SHP77 (cell line): ENCODE data around the gene UGT1A4.

ENCODE experiments used
- DNase-seq, 2 experiments: peaks; one replicate each; lab custom pipeline; 2025; lab: John Stamatoyannopoulos, UW

The UGT1A4 gene

GRCh38 chr2:233791151-233791882, 72.8 kb downstream of the UGT1A4 start:
- DNase-seq: no peak

- DNase-seq: no peak
These were observed 73.4 kb downstream of the UGT1A4 start for GRCh38 chr2:233791883-233792329.

- DNase-seq: no peak
These were observed 74.2 kb downstream of the UGT1A4 start for GRCh38 chr2:233792720-233793119.

DNA sequence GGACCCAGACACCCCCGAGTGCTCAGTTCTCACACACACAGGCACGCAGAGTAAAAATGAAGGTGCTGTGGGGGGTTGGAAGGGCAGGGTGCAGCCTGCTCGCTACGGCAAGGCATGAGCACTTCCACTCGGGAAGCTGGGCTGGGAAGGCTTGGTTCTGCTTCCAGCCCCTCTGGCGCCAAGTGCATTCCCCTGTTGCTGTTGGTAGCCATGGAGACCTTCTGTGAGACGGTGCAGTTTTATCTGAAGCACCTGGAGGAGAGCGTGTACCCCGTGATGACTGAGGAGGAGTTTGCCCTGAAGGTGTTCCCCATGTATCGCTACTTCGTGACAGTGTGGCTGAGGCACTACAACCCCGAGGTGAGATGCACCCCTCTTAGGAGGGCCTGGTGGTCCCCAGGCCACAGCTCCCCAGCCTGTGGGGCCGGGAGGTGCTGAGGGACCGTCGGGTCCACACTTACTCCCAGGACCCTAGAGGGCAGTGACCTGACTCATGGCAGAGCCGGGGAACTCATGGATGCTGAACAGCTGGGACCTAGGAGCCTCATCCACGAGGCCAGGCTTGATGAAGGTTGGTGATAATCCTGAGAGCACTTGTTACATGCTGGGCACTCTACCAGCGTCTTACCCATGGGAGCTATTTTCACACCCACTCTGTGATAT, 75.1 kb downstream of the UGT1A4 start:
- DNase-seq: no peak

DNA sequence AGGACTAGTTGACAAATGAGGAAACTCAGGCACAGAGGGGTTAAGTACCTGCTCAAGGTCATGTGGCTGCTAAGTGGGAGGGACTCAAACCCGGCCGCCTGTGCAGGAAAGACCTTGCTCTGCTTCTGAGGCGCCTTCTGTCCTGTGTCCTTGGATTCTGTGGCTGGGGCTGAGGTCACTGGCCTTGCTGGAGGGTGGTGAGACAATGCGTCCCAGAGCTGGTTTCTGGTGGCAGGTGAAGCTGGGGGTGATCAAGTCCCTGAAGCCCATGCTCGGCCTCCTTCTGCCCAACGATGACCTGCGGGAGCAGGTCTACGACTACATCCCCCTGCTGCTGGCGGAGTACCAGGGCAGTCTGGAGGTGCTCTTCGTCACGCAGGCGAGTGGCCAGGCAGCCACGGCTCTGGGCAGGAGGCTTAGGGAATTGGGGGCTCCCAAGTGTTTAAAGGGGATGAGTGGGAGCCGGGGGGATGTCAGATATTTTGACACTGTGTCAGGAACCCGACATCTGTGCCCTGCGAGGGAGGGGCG, 75.7 kb downstream of the UGT1A4 start:
- no peak for DNase-seq

GRCh38 chr2:233795735-233796171, 77.2 kb downstream of the UGT1A4 start:
- no peak for DNase-seq

GRCh38 chr2:233796254-233796653, 77.7 kb downstream of the UGT1A4 start:
- DNase-seq: no peak

GRCh38 chr2:233798335-233799086, 80.0 kb downstream of the UGT1A4 start:
- DNase-seq: no peak

DNA sequence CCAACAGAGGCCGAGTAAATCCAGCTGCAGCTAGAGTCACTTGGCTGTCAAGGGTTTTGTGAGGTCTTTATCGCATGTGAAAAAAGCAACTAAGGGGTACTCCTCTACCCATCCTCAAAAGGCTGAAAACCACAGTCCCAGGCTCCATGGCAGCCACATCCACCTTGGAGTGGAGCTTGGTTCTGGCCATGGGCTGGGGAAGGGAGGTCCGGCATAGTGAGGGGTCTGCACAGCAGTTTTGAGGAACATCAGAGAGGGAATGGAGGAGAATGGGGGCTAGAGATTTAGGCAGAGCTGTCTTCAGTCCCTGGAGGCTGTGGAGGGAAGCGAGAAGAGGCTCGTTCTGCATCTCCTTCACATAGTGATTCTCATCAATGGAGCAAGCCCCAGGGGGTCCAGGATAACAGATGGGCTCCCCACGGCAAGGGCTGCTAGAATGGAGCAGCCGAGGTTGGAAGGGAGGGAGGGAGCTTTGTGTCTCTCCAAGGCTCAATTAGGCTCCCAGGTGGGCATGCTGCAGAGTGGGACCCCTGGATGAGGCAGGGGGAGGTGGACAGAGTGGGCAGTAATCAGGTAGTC, 80.6 kb downstream of the UGT1A4 start:
- DNase-seq: no peak

GRCh38 chr2:233799716-233800115, 81.2 kb downstream of the UGT1A4 start:
- no peak for DNase-seq

- no peak for DNase-seq
These were observed 81.7 kb downstream of the UGT1A4 start for GRCh38 chr2:233800208-233800607.

DNA sequence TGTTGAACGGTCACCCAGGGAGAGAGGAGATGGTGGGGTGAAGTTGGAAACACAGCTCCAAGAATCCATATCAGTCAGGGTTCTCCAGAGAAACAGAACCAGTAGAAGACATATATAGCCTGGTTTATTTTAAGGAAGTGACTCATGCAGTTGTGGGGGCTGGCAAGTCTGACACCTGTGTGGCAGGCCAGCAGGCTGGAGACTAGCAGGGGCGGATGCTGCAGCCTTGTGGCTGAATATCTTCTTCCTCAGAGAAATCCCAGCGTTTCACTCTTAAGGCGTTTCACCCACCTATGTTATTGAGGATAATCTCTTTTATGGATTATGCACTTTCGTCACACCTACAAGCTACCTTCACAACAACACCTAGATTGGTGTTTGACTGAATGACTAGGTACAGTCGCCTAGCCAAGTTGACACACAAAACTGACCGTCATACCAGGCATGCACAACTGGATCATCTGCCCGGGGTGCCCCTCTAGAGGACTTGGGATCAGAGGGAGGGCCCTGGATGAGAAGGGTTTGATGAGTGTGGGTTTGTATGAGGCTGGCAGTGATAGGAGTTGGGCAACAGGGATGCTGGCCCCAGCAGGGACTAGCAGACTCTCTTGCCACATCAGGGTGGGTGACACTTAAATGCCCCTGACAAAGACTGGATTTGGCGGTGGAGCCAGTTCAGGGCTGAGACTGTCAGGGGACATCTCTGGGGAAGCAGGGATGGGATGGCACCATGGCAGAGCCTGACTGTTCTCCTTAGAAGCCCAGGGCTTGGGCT, 83.0 kb downstream of the UGT1A4 start:
- DNase-seq: no peak

DNA sequence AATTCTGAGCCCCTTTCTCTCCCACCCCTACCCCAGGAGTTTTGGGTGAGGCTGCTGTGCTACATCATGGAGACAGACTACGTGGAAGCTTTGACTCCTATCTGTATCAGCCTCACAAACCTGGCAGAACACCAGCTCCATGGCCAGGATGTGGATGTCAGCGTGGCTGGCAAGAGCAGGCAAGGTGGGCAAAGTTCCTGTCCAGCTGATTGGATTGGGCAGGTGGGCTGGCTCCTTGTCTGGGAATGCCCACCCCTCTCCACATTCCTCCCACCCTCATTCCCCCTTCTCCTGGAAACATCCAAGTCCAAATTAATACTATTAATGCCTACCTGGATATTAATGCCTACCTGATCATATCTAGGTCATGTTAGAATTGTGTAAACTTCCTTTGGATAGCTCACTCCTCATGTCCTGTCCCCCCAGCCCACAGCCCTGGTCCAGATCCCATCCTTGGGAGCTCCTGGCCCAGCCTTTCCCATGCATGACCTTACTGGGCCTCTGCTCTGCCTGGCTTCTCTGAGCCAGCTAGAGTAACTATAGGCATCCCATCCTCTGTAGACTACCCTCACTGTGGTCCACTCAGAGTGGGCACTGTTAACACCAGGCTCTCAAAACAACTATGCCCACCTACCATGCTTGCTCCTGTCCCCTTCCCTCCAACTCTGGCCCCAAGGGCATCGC, 83.7 kb downstream of the UGT1A4 start:
- DNase-seq: no peak

DNA sequence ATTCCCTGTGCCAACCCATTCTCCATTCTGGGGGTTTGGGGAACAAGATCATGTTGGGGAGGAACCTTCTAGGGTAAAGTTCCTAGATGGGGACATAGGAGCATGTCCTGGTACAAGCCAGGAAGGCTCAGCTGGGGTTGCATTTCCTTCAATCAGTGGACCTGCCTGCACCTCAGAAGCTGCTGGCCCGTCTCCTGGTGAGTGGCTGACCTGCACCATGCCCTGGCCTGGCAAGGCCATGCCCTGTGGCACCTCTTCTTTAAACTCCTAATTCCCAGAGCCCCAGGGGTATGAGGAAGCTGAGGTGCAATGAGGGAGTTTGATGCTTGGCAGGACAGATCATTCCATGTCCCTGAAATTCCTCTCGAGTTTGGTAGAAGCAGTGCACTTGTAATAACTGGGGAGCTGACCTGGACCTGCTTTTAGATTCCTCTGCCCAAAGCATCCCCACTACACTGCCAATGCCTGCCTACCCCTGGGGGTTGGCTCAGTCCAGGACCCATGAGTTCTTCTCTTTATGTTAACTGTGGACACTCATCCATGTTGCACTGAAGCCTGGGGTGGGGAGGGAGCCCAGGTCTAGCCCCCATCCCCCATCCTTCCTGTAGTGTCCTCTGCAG, 84.9 kb downstream of the UGT1A4 start:
- no peak for DNase-seq

DNA sequence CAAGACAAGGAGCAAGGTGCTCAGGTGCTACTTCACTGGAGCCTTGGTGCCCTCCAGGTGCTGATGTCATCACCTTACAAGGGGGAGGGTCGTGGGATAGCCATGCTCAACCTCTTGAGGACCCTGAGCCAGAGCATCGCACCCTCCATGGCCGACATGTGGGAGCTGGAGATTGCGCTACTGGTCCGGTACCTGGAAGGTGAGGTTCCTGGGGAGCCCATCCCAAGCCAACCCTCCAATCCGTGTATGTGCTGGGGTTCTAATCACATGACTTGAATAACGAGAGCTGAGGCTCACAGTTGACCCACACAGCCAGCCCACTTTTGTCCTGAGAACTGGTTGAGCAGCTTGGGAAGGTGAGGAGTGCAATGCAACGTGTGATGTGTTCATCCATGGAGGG, 85.5 kb downstream of the UGT1A4 start:
- no peak for DNase-seq

DNA sequence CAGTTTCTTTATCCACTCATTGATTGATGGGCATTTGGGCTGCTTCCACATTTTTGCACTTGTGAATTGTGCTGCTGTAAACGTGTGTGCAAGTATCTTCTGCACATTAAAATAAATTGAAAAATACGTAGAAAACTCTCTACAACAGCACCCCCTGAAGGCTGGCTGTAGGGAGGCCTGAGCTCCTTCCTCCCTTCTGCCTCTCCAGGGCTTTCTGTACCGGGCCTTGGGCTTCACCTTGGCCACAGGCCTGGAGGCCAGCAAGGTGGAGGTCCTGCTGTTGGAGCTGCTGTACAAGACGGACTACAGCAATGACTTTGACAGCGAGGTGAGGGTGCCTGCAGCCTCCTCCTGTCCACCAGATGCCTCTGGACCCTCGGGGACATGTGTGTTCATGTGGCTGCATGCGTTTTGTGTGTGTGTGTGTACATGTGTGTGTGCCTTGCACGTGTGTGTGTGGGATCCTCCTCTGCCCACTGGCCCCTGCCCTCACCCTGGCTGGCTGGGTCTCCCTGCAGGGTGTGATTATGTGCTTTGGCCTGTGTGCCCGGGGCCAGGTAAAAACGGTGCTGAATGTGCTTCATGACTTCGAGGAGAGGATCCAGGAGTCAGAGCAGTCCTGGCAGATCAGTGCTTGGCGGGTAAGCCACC, 88.8 kb downstream of the UGT1A4 start:
- DNase-seq: no peak

DNA sequence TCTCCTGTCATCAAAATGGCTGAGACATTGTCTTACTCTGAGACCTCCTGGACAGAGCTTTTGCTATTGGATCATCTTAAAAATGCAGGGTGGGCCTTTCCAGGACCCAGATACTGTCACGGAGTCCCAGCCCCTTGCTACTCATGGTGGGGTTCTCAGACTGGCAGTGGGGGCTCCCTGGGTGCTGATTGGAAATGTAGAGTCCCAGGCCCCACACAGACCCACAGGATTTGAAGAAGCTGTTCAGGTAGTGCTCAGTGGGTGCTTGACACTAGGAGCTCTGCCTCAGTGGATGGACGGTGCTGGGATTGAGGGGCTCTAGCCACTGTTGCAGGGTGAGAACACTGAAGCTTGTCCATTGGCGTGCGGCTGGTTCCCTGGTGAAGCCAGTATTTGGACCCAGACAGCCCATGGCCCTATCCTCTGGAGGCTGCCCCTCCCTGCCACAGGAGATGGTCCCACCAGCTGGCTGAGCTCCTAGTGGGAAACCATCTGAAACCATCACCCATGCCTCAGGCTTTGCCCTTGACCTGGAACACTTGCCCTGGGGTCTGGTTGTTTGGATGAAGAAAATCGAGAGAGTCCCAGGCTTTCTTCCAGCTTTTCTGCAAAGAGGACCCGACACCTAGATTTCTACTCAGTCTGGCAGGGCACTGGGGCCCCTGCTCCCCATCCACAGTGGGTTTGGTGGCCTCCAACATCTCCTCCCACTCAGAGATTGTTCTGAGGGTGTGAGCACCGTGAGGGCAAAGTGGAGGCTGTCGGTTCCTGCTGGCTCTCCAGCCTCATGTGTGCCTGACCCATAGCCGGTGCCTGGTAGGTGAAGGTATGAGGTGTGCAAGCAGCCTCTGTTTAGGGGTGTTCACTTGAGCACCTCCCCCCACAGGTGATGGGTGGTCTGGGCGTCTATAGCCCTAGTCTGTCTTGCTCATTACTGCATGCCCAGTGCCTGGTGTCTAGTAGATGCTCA, 89.7 kb downstream of the UGT1A4 start:
- DNase-seq: no peak

DNA sequence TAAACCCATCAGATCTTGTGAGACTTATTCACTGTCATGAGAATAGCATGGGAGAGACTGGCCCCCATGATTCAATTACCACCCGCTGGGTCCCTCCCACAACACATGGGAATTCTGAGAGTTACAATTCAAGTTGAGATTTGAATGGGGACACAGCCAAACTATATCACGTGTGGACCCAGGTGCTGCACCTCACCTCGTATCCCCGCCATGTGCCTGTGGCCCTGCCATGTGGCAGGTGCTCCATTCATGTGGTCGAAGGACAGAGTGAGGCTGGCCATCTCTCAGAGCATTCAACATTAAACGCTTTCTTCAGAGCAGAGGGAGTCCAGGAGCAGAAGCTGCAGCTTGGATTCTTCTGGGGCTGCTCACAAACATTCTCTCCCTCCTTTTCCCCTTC, 91.8 kb downstream of the UGT1A4 start:
- DNase-seq: no peak

- no peak for DNase-seq
These were observed 92.6 kb downstream of the UGT1A4 start for GRCh38 chr2:233811087-233811486.
